Jurkat, Clone E6-1 (cell line): ENCODE data around the gene DHX35.
"Not testable (repeated sequence)": the region's sequence is repeated elsewhere in the genome, so short reads cannot be mapped to it uniquely, and the experiment has no call there.

ENCODE experiments used
- DNase-seq: peaks from one replicate; pipeline ENCODE4 v3.0.0-alpha.2; 2011; ENCODE audit warnings: low read depth, low spot score
- H3K4me3 ChIP-seq: 2 replicates; pipeline ENCODE4 v1.5.1; 2011; ENCODE audit warnings: mild to moderate bottlenecking, low read length, control low read depth, moderate library complexity

Gene DHX35

DNA sequence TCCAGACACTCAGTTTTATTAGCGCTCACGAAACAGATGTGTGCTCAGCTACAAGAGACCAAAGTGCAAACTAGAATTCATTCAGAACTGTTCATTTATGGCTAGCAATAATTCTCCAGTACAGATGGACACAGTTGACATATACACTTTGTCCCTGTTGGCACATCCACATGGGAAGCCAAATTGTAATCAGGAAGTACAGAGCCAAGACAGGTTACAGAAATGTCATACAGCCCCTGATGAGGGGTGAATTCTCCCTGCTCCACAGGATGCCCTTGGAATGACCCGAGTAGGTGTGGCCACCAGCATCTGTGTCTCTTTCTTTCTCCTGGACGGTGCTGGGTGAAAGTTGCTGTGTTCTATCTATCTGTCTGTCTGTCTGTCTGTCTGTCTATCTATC is 7.6 kb downstream of the DHX35 start:
- no peak overlapping the region for H3K4me3 ChIP-seq
- DNase-seq, result no peak

DNA sequence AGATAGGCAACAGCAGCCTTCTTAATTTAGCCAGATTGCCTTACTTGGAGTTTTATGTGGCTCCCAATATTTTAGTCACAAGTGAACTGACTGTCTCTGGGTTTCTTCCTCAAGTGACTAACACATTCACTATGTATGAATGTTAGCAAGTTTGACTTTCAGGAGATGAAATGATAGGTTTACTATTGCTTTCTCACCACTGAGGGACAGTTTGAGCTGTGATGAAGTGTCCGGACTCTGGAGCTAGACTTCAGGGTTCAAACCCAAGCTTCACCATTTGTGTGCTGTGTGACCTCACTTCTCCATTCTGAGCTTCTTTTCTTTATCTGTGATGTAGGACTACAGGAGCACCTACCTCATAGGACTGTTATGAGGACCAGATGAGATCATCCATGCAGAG is 8.2 kb downstream of the DHX35 start:
- H3K4me3 ChIP-seq, result no peak overlapping the region
- DNase-seq, result no peak

DNA sequence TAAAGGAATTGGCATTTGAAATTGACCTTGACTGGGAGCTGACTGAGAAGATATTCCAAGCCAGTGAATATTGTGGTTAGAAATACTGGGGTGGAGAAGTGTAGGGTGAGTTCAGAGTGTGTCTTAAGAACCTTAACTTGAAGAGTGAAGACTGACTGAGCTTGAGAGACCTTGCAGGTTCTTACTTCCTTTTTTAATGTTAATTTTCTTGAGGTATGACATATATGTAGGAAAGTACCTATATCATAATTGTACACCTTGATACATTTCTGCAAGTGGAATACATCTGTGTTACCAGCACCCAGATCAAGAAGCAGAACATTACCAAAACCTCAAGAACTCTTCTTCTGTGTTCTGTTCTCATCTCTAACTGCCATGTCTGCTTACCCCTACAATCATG is 11.0 kb downstream of the DHX35 start:
- no peak for DNase-seq
- no peak overlapping the region for H3K4me3 ChIP-seq

DNA sequence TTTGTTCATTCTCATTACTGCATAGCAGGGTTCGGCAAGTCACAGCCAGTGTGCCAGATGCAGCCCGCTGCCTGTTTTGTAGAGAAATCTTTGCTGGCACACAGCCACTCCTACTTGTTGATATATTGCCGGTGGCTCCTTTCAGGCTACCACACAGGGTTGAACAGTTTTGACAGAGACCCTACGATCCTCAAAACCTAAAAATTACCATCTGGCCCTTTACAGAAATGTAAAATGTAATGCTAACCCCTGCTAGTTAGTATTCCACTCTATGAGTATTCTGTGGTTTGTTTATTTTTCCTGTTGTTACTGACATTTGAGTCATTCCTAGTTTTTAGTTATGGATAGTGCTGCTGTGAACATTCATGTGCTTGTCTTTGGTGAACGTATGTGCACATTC is 11.5 kb downstream of the DHX35 start:
- DNase-seq, result no peak
- no peak overlapping the region for H3K4me3 ChIP-seq

DNA sequence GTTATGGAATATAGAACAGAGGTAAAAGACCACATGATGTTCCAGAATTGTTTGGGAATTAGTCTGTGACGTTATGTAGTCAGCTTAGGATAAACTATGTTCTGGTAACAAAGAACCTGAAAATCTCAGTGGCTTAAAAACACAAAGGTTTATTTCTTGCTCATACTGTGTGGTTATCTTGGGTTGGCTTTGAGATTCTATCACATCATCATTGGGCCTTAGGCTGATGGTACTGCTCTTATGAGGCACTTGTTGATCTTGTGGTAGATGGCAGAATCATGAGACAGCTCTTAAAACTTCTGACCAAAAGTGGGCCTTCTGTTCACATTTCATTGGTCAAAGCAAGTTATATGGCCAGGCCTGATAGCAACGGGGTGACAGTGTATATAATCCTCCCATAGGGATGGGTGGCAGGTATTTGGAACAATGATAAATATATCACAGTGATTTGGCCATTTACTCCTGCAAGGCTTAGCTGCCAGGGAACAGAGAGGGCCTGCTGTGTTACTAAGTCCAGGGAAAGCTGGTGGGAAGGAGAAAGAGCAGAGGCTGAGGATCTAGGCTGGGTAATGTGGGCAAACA is 13.5 kb downstream of the DHX35 start:
- no peak overlapping the region for H3K4me3 ChIP-seq
- DNase-seq, result no peak

DNA sequence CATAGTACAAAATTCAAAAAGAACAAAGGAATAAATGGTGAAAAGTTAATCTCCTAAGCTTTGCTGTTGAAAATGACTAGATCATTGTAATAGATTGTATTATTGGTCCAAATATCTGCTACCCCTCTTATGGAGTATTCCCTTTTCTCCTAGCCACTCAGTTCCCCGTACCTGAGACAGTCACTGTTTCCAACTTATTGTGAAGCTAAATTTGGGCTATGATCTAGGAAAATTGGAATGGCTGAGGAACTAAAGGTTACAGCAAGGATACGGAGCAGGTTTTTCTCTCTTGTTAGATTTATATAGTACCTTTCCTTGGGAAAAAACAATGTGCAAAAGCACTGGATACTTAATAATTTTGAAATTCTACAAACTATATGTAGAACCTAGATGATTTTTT is 17.3 kb downstream of the DHX35 start:
- no peak for DNase-seq
- no peak overlapping the region for H3K4me3 ChIP-seq

DNA sequence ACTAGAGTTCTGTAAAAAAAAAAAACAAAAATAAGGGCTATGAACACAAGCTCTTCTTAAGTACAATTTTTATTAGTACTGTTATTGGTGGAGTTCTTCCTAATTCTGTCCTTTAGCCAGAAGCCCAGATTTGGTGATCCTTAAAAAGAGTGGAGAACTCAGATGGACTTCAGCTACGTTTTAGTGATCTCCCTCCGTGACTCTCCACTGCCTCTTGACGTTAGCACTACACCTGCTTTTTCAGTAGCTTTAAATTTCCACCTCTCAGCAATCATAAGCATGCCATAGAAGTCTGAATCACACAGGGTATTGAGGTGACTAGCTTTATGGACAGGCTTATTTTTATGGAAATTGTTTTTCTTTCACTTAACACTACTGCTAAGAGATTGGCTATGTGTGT is 17.7 kb downstream of the DHX35 start:
- no peak for DNase-seq
- no peak overlapping the region for H3K4me3 ChIP-seq

DNA sequence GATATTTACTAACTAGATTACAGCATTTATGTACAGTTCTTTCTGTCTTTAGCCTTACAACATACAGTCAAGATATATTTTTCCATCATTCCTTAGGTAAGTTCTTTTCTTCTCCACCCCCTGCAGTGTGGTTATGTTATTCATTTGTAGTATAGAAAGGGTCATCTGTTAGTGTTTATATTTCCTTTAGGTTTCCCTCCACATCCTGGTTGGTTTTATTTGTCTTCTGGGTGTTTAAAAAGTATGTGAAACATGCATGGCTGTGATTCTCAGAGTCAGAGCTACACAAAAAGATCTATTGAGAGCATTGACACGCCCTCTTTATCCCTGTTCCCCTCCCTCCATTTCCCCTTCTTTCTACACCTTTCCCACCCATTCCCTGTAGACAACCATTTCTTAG is 20.1 kb downstream of the DHX35 start:
- H3K4me3 ChIP-seq, result no peak overlapping the region
- DNase-seq, result no peak

DNA sequence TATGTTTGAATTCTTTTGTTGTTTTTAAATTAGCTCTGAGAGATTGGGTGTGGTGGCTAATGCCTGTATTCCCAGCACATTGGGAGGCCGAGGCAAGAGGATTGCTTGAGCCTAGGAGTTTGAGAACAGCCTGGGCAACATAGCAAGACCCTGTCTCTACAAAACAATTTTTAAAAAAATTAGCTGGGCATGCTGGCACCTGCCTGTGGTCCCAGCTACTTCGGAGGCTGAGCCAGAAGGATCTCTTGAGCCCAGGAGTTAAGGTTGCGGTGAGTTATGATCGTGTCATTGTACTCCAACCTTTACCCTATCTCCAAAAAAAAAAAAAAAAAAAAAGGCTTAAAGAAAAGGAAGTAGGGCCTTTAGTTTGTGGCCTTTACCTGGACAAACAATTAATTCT is 22.9 kb downstream of the DHX35 start:
- H3K4me3 ChIP-seq, result no peak overlapping the region
- DNase-seq, result no peak

DNA sequence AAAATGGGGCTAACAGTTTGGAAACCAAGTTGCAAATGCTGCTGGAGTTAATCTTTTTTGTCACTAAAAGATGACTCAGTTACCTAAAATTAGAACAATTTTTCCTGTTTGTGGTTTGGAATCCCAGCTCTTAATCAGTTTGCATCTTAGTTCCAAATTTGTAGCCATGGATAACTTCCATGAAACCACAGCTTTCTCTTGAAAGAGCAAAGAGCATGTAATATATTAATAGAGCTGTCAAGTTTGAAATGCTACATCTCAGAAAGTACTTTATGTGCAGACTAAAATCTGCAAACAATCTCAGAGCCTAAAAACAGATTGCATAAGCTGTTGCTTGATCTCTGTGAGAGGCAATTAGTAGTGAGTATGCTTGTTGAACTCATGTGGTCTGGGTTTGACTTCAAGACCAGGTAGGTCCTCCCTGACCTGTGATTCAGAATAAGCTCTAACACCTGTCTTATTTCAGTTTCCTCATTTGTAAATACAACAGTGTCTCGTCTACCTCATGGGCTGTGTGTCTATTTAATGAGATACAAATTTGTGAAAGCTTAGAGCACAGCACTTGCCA is 23.5 kb downstream of the DHX35 start:
- DNase-seq, result no peak
- H3K4me3 ChIP-seq, result no peak overlapping the region

DNA sequence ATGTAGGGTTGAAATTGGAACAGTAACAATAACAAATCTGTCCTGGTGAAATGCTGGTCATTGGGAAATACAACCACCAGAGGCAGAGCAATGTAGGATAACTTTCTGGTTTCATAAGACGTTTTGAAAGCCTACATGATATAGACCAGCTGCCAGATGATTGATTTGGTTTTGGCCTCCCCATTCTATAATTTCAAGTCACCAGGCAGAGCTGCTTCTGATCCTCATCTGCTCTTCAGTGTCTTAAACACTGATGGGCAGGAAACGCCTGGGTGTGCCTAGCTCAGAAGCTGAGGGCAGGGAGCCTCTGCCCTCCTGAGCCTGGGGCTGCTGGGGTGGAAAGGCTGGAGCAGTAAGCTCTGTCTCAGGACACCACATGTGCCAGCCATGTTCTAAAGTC is 24.5 kb downstream of the DHX35 start:
- H3K4me3 ChIP-seq, result no peak overlapping the region
- DNase-seq, result no peak

DNA sequence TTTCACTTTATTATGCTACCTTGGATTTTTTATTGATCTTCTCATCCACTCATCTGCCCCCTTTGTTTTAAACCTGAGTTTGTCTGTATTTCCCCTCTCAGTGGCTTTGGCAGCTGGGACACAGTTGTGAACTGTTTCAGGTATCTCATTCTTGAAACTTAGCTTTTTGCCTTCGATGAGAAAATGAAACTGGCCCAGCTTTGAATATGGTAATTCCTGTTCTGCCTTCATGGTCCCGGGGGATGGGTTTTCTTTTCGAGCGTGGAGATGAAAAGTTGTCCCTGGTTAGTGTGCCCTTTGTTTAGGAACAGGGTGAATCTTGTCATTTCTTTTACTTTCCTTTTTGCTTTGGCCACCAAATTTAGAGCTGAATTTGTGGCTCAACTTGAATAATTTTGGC is 25.6 kb downstream of the DHX35 start:
- DNase-seq, result no peak
- H3K4me3 ChIP-seq, result no peak overlapping the region

DNA sequence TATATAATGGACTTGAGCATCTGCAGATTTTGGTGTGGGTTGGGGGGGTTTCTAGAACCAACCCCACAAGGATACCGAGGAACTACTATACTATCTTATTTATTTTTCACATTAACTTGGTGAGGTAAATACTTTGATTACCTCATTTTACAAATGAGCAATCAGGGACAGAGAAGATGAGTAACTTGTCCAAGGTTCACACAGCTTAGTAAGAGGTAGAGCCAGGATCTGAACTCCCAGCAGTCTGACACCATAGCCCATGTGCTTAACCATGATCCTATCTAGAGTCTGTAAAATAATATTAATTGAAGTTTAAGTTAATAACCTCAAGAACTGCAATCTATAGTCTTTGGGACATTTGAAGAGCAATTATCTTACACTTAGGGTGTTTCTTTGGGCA is 28.6 kb downstream of the DHX35 start:
- no peak overlapping the region for H3K4me3 ChIP-seq
- DNase-seq, result no peak

DNA sequence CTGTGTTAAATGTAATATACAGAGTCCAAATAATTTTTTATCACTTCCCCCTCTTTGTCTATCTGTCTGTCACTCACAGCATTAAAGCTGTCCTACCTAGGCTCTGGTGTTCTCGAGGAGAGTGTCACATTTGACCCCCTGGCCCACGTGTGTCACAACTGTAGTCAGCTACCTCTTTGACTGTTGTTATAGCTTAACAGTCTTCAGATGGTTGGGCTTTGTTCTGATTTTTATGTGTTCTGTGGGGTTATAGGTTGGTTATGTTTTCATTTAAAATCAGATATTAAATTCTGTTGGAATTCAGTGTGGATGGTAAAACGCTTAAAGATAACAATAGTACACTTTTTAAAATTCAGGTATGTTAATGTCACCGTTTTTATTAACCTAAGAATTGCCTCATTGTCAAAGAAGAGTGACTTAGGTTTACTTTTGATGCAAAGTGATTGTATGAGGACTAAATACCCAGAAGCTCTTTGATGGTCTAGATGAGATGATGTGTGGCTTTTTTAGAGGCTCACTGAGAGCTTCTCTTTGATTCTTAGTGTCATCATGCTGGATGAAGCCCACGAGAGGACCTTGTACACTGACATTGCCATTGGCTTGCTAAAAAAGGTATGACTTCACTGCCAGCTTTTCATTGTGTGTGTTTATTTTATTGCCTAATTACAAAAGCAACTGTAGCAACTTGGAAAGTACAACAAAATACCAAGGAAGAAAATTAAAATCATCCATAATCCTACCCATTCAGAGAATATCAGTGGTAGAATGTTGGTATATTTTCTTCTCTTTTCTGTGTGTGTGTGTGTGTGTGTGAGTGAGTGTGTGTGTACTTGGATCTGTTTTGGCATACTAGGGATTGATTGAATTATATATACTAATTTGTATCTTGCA is 29.9 kb downstream of the DHX35 start:
- H3K4me3 ChIP-seq, result no peak overlapping the region
- DNase-seq, result peak; percentile 17

DNA sequence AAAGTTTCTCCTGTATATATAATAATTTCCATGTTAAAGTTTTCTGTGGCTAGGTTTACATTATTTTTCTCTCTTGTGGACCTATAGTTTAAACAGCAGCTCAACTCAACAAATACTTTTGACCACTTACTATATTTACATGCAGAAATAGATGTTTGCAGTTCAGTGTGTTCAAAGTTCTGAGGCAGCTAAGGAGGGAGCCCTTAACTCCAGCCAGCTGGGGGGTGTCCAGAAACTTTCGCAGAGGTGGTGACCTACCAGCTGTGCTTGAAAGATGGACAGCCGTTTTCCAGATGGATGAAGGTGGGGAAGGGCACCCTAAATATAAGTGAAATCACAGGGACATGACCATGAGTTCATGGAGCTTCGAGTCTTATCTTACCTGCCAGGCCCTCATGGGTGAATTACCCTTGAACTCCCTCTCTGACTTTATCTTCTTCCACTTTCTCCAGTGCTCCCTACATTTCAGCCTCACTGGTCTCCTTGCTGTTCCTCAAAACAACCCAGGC is 33.4 kb downstream of the DHX35 start:
- DNase-seq, result no peak
- H3K4me3 ChIP-seq, result no peak overlapping the region

DNA sequence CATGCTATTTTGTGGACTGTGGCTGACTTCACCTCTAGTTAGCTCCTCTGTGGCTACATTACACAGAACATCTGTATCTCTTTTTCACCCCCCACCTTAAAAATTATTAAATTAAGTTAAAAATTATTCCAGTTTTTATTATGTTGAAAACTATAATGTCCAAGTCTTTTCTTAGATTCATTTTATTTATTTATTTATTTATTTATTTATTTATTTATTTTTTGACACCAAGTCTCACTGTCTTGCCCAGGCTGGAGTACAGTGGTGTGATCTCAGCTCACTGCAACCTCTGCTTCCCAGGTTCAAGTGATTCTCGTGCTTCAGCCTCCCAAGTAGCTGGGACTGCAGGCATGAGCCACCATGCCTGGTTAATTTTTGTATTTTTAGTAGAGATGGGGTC is 34.7 kb downstream of the DHX35 start:
- not testable (repeated sequence) for H3K4me3 ChIP-seq, DNase-seq

DNA sequence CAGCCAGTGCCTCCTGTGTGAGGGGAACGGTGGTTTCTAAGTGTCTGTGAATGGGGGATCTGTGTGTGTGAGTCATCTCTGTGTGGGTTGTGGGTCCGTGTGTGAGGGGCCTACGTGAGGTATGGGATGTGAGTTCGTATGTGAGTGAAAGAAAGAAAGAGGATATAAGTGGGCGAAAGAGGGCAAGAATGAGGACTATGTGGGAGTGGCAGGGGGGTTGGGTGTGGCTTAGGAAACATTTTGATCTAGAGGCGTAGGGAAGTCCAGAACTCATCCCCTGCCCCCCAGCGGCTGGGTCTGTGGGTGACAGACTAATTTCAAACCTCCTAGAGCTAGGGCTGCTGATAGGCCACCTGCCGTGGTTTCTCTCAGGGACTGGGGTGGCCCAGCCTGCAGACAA is 35.5 kb downstream of the DHX35 start:
- no peak overlapping the region for H3K4me3 ChIP-seq
- peak; percentile 46 for DNase-seq

DNA sequence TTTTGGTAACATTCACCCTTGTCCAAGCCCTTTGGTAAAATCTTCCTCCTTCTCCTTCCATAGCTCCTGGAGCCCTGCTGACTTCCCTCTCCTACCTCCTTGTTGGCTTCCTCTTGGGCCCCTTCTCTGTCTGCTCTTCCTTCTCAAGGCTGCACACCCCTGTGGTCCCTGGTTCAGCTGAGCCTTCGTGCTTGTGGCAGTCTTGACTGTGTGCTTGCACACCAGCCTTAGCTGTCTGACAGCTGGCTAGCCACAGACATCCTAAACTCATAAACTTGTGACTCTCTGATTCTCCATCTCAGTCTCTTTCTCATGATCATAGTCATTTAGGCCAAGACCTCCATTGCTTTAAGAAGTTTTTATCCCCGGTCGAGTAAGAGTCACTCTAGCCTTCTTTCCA is 37.1 kb downstream of the DHX35 start:
- no peak for DNase-seq

DNA sequence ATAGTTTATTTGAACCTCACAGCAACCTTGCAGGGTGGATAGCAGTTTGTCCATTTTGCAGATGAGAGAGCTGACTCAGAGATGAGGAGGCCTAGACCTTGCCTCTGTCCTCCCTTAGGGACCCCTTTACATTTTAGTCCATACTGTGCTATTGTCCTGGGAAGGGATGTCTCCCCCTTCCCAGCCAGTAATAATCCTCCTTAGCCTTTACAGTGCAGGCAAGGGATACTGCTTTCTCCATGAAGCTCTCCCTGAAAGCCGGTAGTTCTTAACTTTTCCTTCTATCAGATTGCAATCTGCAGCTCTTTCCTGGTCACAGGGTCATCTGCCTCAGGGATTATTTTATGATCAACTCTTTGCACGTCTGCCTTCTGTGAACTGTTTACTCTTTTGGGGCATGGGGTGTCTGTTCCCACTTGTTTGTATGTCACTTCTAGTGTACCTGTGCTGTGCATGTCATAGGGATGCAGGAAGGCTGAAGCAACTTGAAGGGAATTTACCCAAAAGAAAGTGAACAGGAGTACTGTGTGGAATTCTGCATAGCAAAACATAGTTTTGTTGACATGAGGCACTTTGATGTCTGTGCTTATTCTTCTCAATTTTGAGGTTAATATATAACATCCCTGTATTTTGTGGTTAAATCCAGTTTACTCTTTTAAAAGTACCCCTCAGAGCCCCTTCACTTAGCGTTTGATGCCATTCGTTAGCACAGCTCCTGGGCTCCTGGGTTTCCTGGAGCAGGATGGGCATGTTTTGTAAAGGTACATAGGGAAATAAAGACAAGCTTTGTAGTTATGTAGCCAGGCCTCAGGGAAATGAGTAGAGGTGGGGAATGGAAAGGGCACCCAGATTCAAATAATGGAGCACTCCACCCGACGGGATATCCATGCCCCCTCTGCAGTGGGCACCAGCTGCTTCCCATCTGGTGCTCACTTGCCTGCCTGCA is 38.1 kb downstream of the DHX35 start:
- DNase-seq, result no peak
- H3K4me3 ChIP-seq, result no peak overlapping the region

More for the DNA sequence above, 37.1 kb downstream of the DHX35 start:
- no peak overlapping the region for H3K4me3 ChIP-seq
